HG02852 (cell line): ENCODE results near the gene ATP13A2.

ENCODE experiments used
- ATAC-seq: cut with Tn5 transposase; IDR thresholded peaks from one replicate; pipeline ENCODE4 v1.9.1; 2021; ENCODE audit warnings: mild to moderate bottlenecking, moderate library complexity; ENCODE audit not compliant: unreplicated experiment

ATP13A2 gene

DNA sequence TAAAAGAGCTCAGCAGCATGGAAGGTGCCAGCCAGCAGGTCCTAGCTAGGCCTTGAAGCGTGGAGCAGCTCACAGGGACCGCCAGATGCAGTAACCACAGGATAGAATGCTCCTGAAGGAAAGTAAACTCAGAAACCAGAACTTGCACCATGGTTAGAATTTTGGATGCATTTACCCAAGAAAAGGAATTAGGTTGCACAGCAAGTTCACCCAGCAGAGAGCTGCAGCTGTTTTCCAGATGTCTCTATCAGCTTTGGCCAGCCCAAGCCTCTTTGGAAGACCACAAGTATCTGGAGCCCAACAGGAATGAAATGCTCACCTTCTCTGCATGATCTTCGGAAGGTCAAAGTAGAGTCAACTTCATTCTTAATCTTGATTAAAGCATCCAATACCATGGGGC, 21.0 kb upstream of the ATP13A2 start:
- ATAC-seq, result no peak

GRCh38 chr1:17031436-17031835, 19.7 kb upstream of the ATP13A2 start:
- ATAC-seq, result no peak

DNA sequence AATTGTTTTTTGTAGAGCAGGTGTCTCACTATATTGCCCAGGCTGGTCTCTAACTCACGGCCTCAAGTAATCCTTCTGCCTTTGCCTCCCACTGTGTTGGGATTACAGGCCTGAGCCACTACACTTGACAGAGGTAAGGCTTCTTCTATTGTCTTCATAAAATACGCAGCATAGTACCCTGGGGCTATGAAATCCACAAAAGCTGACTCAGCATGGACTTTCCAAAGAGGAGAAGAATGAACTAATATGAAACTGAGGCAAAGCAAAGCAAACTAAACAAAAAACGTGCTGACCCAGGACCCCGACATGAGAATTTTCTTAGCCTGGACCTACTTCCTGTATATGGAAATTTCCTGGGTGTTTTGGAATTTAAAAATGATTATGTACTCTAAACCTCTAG, 18.5 kb upstream of the ATP13A2 start:
- no peak for ATAC-seq

DNA sequence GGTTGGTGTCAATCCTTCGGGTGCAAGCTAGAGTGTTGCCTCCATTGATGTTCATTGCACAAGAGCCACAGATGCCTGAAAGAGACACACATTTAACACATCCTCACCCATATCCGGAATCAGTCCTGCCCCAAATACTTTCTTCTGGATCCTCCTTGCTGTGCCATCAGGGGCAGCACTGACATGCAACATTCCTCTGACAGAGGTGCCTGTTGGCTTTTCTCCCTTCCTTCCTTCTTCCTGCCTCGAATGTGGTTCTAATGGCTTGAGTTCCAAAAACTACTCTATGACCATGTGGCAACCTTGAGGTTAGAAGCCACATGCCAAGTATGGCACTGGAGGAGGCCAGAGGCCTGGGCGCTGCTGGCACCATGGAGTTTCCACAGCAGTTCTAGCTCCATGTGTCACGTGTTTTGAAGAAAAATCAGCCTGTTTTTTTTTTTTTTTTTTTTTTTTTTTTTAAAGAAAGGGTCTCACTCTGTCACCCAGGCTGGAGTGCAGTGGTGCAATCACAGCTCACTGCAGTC, 17.0 kb upstream of the ATP13A2 start:
- no peak for ATAC-seq

DNA sequence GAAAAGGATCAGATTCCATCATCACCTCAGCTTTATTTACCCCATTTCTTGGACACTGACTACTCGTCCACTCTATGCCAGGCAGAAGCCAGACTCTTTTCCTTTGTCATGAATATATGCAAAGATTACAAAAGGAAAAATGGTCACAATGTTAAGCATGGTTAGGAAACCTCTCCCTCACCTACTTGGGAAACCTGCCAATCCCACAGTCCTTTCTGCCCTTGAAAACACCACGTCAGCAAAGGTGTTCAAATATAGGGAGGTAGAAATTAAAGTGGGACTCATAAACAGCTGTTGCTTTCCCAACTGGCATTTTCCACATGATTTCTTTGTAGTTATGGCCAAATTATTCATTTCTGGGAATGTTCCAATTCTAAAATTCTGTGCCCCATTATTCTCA, 16.2 kb upstream of the ATP13A2 start:
- no peak for ATAC-seq

DNA sequence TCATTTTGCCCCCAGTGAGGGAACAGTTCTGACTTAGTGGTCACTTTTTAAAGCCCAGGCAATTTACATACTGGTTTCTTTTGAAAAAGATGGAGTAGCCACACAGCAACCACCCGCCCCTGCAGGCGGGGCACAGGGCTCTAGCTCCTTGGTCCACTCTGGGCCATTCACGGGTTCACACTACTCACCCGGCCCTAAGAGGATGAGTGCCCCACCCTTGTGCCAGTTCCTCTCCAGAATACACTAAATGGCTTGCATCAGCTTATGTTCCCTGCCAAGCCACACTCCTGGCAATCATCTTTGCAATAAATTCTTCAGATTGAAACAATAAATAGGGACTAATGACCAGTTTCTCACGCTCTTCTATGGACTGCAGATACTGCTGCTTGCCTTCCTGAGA, 15.7 kb upstream of the ATP13A2 start:
- no peak for ATAC-seq

GRCh38 chr1:17024721-17025120, 13.0 kb upstream of the ATP13A2 start:
- no peak for ATAC-seq

- no peak for ATAC-seq
Observed at GRCh38 chr1:17023573-17023972, 11.8 kb upstream of the ATP13A2 start.

DNA sequence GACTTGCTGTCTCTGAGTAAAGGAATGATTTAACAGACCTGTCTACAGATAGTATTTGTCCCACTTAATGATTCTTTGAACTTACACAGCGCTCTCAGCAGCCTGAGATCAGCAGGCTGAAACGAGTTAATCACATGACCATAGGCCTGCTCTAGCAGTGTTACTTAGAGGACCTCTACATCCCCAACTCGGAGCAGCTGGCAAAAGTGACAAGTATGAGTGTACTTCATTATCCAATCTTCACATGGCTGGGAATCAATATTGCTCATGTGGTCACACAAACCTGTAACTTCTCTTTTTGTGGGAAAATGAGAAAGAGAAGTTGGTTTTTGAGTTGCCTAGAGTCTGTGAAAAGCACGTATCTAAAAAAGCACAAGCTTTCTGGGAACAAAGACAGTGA, 11.4 kb upstream of the ATP13A2 start:
- ATAC-seq, result no peak

DNA sequence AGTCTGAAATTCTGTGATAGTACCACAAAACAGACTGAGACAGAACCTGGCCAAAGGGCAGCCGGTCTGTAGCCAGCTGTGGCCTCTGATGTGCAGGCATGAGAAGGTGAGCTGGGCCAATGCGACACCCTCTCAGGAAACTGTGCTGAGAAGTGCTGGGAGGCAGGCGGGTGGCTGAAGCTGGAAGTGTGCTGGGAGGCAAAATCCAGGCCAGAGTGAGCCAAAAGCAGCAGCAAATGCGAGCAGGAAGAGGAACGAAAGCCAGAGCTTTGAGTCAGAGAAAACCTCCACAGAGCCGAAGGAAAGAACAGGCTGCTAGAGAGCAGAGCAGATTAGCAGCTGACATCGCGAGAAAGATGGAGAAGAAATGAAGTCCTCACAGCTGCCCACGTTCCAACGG, 10.2 kb upstream of the ATP13A2 start:
- no peak for ATAC-seq

- ATAC-seq, result no peak
Observed at GRCh38 chr1:17020502-17020901, 8.8 kb upstream of the ATP13A2 start.

DNA sequence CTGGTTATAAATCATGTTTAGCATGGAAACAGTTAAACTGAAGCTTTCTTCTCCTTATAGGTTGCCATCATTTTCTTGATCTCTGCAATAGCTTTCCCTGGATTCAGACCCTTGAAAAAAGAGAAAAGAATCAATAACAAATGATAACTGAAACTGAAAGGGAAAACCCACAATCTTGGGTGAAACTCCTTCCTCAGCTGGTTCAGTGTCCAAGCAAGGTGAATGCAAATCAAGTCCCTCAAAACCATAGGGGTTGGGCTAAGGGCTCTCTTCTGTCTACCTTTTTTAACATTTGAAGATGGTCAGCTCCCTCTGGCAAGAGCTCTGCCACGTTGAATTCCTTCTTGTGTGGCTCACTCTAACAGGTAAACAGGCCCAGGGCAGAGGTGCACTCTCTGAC, 7.1 kb upstream of the ATP13A2 start:
- no peak for ATAC-seq

DNA sequence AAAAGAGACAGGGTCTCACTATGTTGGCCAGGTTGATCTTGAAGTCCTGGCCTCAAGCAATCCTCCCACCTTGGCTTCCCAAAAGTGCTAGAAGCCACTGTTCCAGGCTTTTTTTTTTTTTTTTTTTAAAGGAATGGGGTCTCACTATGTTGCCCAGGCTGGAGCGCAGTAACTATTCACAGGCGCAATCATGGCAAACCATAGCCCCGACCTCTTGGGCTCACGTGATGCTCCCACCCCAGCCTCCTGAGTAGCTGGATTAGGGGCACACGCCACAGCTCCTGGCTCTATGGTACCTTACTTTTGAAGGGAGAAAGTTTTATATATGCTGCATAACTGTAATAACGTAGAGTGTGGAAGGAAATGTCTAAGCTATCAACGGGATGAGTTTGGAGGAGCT, 5.7 kb upstream of the ATP13A2 start:
- ATAC-seq, result no peak

DNA sequence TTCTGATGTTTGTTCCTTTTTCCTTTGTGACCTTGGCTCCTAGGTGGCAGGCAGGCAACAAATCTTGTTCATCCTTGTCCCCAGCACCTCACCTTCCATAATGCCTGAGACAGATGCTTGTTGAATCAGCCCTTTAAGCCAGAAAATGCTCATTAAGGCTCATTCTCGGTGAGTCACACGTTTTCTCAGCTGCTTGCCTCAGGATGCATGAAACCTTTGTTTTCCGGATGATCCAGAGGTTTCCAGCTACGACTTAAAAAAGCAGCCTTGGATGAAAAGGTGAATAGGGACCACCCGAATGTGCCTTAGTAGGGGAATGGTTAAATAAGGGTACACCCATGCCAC, 4.6 kb upstream of the ATP13A2 start:
- ATAC-seq, result no peak

DNA sequence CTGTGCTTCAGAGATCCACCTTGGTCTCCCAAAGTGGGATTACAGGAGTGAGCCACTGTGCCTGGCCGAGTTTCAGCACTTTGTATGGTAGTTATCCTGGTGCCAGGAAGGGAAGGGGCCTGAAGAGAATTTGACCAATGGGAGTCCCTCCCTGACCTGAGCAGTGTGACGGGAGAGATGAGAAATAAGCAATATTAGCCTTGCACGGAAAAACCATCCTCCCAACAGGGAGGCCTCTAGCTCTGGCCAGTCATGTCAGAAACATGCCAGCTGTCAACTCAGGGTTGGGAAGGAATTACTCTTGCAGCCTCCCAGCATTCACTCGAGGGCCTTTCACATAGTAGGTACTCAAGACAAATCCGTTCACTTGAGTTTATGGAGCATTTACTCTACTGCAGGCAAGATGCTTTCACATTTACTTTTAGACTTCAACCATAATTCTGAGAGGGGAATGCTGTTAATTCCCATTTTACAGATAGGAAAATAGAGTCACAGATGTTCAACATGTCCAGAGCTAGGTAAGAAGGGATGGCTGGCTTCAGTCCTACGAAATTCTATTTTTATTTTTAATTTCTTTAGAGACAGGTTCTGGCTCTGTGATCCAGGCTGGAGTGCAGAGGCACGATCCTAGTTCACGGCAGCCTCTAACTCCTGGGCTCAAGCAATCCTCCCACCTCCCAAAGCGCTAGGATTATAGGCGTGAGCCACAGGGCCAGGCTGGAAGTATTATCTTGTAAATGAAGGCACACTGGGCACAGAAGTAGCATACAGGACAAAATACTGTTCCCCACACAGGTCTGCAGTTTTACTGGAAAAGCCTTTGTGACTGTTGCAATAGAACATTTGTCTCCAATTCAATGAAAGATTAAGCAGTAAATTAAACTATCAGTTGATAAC, 3.2 kb upstream of the ATP13A2 start:
- ATAC-seq, result no peak

- no peak for ATAC-seq
Observed at GRCh38 chr1:17013491-17014320, 2.0 kb upstream of the ATP13A2 start.

- ATAC-seq, result no peak
Observed at GRCh38 chr1:17012775-17013490, 1.2 kb upstream of the ATP13A2 start.

GRCh38 chr1:17011092-17011438, 663 bp downstream of the ATP13A2 start:
- ATAC-seq, result no peak

DNA sequence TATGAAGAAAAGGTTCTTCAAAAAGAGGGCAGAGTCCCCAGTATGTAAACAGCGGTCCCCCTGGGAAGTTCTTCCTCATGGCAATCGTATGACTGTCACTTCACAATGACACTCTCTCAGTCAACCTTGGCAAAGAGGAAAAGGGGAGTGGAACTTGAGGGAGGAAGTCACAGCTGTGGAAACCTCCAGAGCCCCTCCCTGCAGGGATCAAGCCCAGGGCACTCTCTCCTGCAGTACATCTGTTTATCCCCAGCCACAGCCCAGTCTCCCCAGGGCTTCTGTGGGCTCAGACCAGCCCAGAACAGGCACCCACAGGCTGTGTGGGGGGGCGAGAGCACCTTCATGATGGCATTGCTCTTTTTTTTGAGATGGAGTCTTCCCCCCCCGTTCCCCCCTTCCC, 2.0 kb downstream of the ATP13A2 start:
- ATAC-seq, result no peak

GRCh38 chr1:17008208-17008855, 3.4 kb downstream of the ATP13A2 start:
- ATAC-seq, result no peak

GRCh38 chr1:17007121-17007520, 4.6 kb downstream of the ATP13A2 start:
- no peak for ATAC-seq
